Endothelial cell of umbilical vein (primary cell): Measurements from ENCODE around the gene KCNJ6. TPM values are rescaled to one million over a fixed set of nuclear protein-coding genes. Genes with fewer than 3 reads are reported as not detected.

Source experiments
- BruUV-seq: library from RNA; stranded (reverse); fragments of 400-500 nt; replicated peaks from 2 replicates; lab custom pipeline; 2021; lab: Mats Ljungman, UMichigan
- CTCF ChIA-PET: fragments of 300-600, 350-600 bp; sonication (Branson Sonifier 250); formaldehyde crosslinking; loops from one replicate; lab custom pipeline; 2021; ENCODE audit warnings: antibody characterized with exemption, inconsistent platforms; lab: Charles Lee
- POLR2A ChIA-PET: fragments of 300-600, 350-600 bp; sonication (Branson Sonifier 250); formaldehyde crosslinking; loops from one replicate; lab custom pipeline; 2021; ENCODE audit warnings: antibody characterized with exemption, inconsistent platforms; lab: Charles Lee
- DNase-seq: peaks from one replicate; pipeline ENCODE4 v3.0.0-alpha.2; 2011; ENCODE audit warnings: low read depth, low spot score
- FAIRE-seq: peaks from 2 replicates; lab custom pipeline; 2011; peaks lifted over from hg19 to GRCh38; lab: Jason Lieb, UNC
- H2AFZ ChIP-seq: 2 replicates; pipeline ENCODE4 v1.6.0; 2012; ENCODE audit warnings: low read depth, low read length, control low read depth, inconsistent platforms
- H3K27ac ChIP-seq: 2 replicates; pipeline ENCODE4 v1.5.1; 2011; ENCODE audit warnings: low read depth, mild to moderate bottlenecking, control low read depth, low read length, moderate library complexity; ENCODE audit not compliant: insufficient read depth
- H3K27me3 ChIP-seq, 2 experiments: 2 replicates each; pipeline versions ENCODE4 v1.6.0 to v1.6.1; 2011; ENCODE audit warnings: low read length in 2 of 2, mixed read lengths in 1 of 2; ENCODE audit not compliant: control insufficient read depth in 2 of 2, insufficient read depth in 2 of 2
- H3K36me3 ChIP-seq, 2 experiments: 2 replicates in 1 of 2; 3 replicates in 1 of 2; pipeline ENCODE4 v1.5.1; 2011; ENCODE audit warnings: low read length in 2 of 2, mild to moderate bottlenecking in 1 of 2, moderate library complexity in 1 of 2; ENCODE audit not compliant: control insufficient read depth in 2 of 2, insufficient read depth in 2 of 2; ENCODE audit errors: extremely low read depth in 1 of 2
- H3K4me1 ChIP-seq: 3 replicates; pipeline ENCODE4 v1.5.1; 2011; ENCODE audit warnings: mild to moderate bottlenecking, low read length; ENCODE audit not compliant: control insufficient read depth, insufficient read depth; ENCODE audit errors: extremely low read depth
- H3K4me2 ChIP-seq: 2 replicates; pipeline ENCODE4 v1.6.1; 2011; ENCODE audit warnings: low read length, control low read depth, mixed read lengths; ENCODE audit not compliant: insufficient read depth
- H3K4me3 ChIP-seq, 3 experiments: fragments of 200-600 bp in 1 of 3; sonication (generic), shearing (Covaris generic) in 1 of 3; replicated peaks in 1 of 3; 2 replicates each; pipeline ENCODE4 v1.5.1; 2011 to 2016; ENCODE audit warnings: control low read depth in 3 of 3, low read length in 3 of 3, mild to moderate bottlenecking in 2 of 3, inconsistent platforms in 1 of 3, low read depth in 1 of 3, moderate library complexity in 1 of 3; ENCODE audit not compliant: insufficient read depth in 1 of 3
- H3K79me2 ChIP-seq: 2 replicates; pipeline ENCODE4 v1.6.0; 2012; ENCODE audit warnings: low read length, inconsistent platforms; ENCODE audit not compliant: control insufficient read depth, insufficient read depth
- H3K9ac ChIP-seq: replicated peaks from 2 replicates; pipeline ENCODE3; 2011; ENCODE audit warnings: low read length, control low read depth; ENCODE audit not compliant: insufficient read depth; ENCODE audit errors: extremely low read depth
- H3K9me1 ChIP-seq: replicated peaks from 3 replicates; pipeline ENCODE4 v1.6.0; 2011; ENCODE audit warnings: mild to moderate bottlenecking, low read length; ENCODE audit not compliant: control insufficient read depth, insufficient read depth; ENCODE audit errors: extremely low read depth
- H3K9me3 ChIP-seq: replicated peaks from 2 replicates; pipeline ENCODE4 v1.5.1; 2012; ENCODE audit warnings: low read length, inconsistent platforms; ENCODE audit not compliant: control insufficient read depth, insufficient read depth
- H4K20me1 ChIP-seq: replicated peaks from 2 replicates; pipeline ENCODE3; 2011; ENCODE audit warnings: mild to moderate bottlenecking, low read length; ENCODE audit not compliant: control insufficient read depth, insufficient read depth; ENCODE audit errors: extremely low read depth
- CTCF ChIP-seq, 2 donors: IDR thresholded peaks; 1 replicate in 1 of 2; 2 replicates in 1 of 2; pipeline ENCODE4 v1.5.1; 2011; ENCODE audit warnings: low read length in 2 of 2, mild to moderate bottlenecking in 2 of 2, moderate library complexity in 2 of 2, control low read depth in 1 of 2, inconsistent platforms in 1 of 2, low read depth in 1 of 2; ENCODE audit not compliant: insufficient read depth in 1 of 2; ENCODE audit errors: extremely low read depth in 1 of 2
- EZH2 ChIP-seq: IDR thresholded peaks from 2 replicates; pipeline ENCODE4 v1.6.1; 2012; ENCODE audit warnings: borderline replicate concordance, low read depth, mild to moderate bottlenecking, moderate library complexity, low read length, inconsistent platforms; ENCODE audit not compliant: severe bottlenecking
- FOS ChIP-seq: IDR thresholded peaks from 2 replicates; pipeline ENCODE4 v1.6.1; 2011; ENCODE audit warnings: mild to moderate bottlenecking, low read length, moderate library complexity, borderline replicate concordance; ENCODE audit not compliant: insufficient read depth
- GATA2 ChIP-seq: IDR thresholded peaks from 2 replicates; pipeline ENCODE4 v1.7.0; 2011; ENCODE audit warnings: low read depth, mild to moderate bottlenecking, moderate library complexity, mixed read lengths, low read length; ENCODE audit not compliant: insufficient read length, insufficient read depth
- JUN ChIP-seq: IDR thresholded peaks from 2 replicates; pipeline ENCODE4 v1.6.1; 2011; ENCODE audit warnings: borderline replicate concordance, low read depth; ENCODE audit not compliant: insufficient read length, insufficient read depth
- MAX ChIP-seq: IDR thresholded peaks from 2 replicates; pipeline ENCODE4 v1.6.1; 2011; ENCODE audit not compliant: insufficient read depth, insufficient read length
- MYC ChIP-seq: IDR thresholded peaks from one replicate; pipeline ENCODE4 v1.6.1; 2011; ENCODE audit warnings: mild to moderate bottlenecking, low read depth, low read length
- POLR2A ChIP-seq: IDR thresholded peaks from 2 replicates; pipeline ENCODE4 v1.6.1; 2012; ENCODE audit warnings: low read depth, mild to moderate bottlenecking, control low read depth, low read length
- POLR2AphosphoS5 ChIP-seq: IDR thresholded peaks from 2 replicates; pipeline ENCODE4 v1.6.1; 2012; ENCODE audit warnings: low read depth, mild to moderate bottlenecking, control low read depth, low read length, moderate library complexity; ENCODE audit not compliant: insufficient read depth
- dilution Hi-C: fragments of 300-500 bp; cut with MboI; formaldehyde crosslinking; loops from one replicate; pipeline ENCODE4 v1.15.0; 2019; ENCODE audit warnings: low sequenced_read_pairs; ENCODE audit not compliant: extremely low pct_ligation_motif_present
- intact Hi-C: fragments of 100-400 bp; cut with micrococcal nuclease; formaldehyde crosslinking; loops from one replicate; pipeline ENCODE4 v1.10.0; 2022
- polyA plus RNA-seq, 4 experiments: library from polyadenylated mRNA; depleted of rRNA in 3 of 4; stranded (reverse) in 3 of 4; unstranded in 1 of 4; fragments of >200 nt; gene quantifications; 2 replicates each; pipeline versions ENCODE4 v1.2.1 to v1.2.3, GENCODE V29; 2011 to 2012; ENCODE audit warnings: missing spikeins in 1 of 4
- total RNA-seq: library from RNA; stranded (reverse); gene quantifications from 2 replicates; pipeline ENCODE4 v1.2.3, GENCODE V29; 2021

KCNJ6 gene
- total and polyA plus RNA-seq, 2 donors (not counting 3 experiments of a cell fraction or from before 2014, with no cell fraction given) = not detected

GRCh38 chr21:37797403-37797802 lies 118.9 kb downstream of the KCNJ6 start:
- dilution Hi-C loops (no loop called here), intact Hi-C loops (no loop called here)
- Histone ChIP-seq H4K20me1 (no peaks in the 10 kb centered on the region), H3K79me2 (no peaks in the 10 kb centered on the region), H2AFZ (no peak overlapping the region), H3K4me3 (no peak overlapping the region), H3K4me2 (no peak overlapping the region), H3K9ac (no peak overlapping the region), H3K36me3 (no peaks in the 10 kb centered on the region), H3K4me1 (no peaks in the 10 kb centered on the region), H3K27me3 (peaks cover 10% of the 10 kb centered on the region in 2 experiments), H3K9me3 (no peaks in the 10 kb centered on the region), H3K9me1 (no peaks in the 10 kb centered on the region), H3K27ac (no peak overlapping the region)
- POLR2A ChIA-PET = interaction anchor here (0.7 kb wide), 1 partner anchor 21 kb away, joined by 3 read pairs; no protein-coding TSS in a partner anchor
- TF ChIP-seq MAX (no peak), POLR2A (no peak), EZH2 (no peak), GATA2 (no peak), MYC (no peak), POLR2AphosphoS5 (no peak), JUN (no peak), FOS (no peak), CTCF (IDR thresholded peaks at IDR 0.05; ENCODE audit: extremely low read depth in 1 of 2, insufficient read depth in 1 of 2, low read depth in 1 of 2, low read length in 2 of 2) (no peak)
- no peak for FAIRE-seq
- CTCF ChIA-PET = no interaction called here
- no TSS peak for BruUV-seq
- no peak for DNase-seq
